H9 (cell line): ENCODE measurements around the gene ASXL1. TPM values are rescaled to one million over a fixed set of nuclear protein-coding genes. Genes with fewer than 3 reads are reported as not detected.

Source experiments
- DNase-seq: peaks from one replicate; pipeline ENCODE4 v3.0.0-alpha.2; 2017
- H2AFZ ChIP-seq: one replicate; pipeline ENCODE4 v1.6.1; 2013; ENCODE audit warnings: mild to moderate bottlenecking, low read length, control low read depth, moderate library complexity
- H2AK5ac ChIP-seq: 2 replicates; pipeline ENCODE4 v1.6.1; 2013; ENCODE audit warnings: low read length, control low read depth, mixed read lengths; ENCODE audit not compliant: insufficient read length
- H2BK120ac ChIP-seq: one replicate; pipeline ENCODE4 v1.6.1; 2013; ENCODE audit warnings: low read depth, mild to moderate bottlenecking, low read length, control low read depth, inconsistent platforms; ENCODE audit not compliant: poor library complexity, severe bottlenecking
- H2BK12ac ChIP-seq: 2 replicates; pipeline ENCODE4 v1.6.1; 2013; ENCODE audit warnings: low read length, control low read depth, mixed read lengths, low read depth; ENCODE audit not compliant: insufficient read length
- H2BK15ac ChIP-seq: 2 replicates; pipeline ENCODE4 v1.6.1; 2013; ENCODE audit warnings: low read depth, low read length, control low read depth
- H2BK20ac ChIP-seq: one replicate; pipeline ENCODE4 v1.6.1; 2013; ENCODE audit warnings: low read depth, mild to moderate bottlenecking, low read length, control low read depth, inconsistent platforms; ENCODE audit not compliant: poor library complexity, severe bottlenecking
- H2BK5ac ChIP-seq: 2 replicates; pipeline ENCODE4 v1.6.1; 2013; ENCODE audit warnings: low read length, control low read depth, mixed read lengths; ENCODE audit not compliant: insufficient read length
- H3K14ac ChIP-seq: 2 replicates; pipeline ENCODE4 v1.6.1; 2013; ENCODE audit warnings: low read length, control low read depth; ENCODE audit not compliant: insufficient read depth
- H3K18ac ChIP-seq: 2 replicates; pipeline ENCODE4 v1.6.1; 2013; ENCODE audit warnings: low read depth, mild to moderate bottlenecking, mixed read lengths, low read length, control low read depth; ENCODE audit not compliant: insufficient read length
- H3K23ac ChIP-seq: 2 replicates; pipeline ENCODE4 v1.6.1; 2013; ENCODE audit warnings: low read length, control low read depth, mixed read lengths, low read depth; ENCODE audit not compliant: insufficient read length
- H3K23me2 ChIP-seq: 2 replicates; pipeline ENCODE4 v1.6.1; 2013; ENCODE audit warnings: low read depth, mild to moderate bottlenecking, mixed read lengths, low read length, control low read depth; ENCODE audit not compliant: insufficient read length, poor library complexity, severe bottlenecking
- H3K27ac ChIP-seq: 2 replicates; pipeline ENCODE4 v1.5.1; 2013; ENCODE audit warnings: low read length, control low read depth, mixed read lengths, low read depth; ENCODE audit not compliant: insufficient read length
- H3K27me3 ChIP-seq: 2 replicates; pipeline ENCODE4 v1.6.1; 2013; ENCODE audit warnings: low read length, control low read depth, inconsistent platforms; ENCODE audit not compliant: insufficient read depth
- H3K4ac ChIP-seq: 2 replicates; pipeline ENCODE4 v1.6.1; 2013; ENCODE audit warnings: low read depth, mild to moderate bottlenecking, control low read depth, inconsistent platforms, low read length, moderate library complexity
- H3K4me1 ChIP-seq: 2 replicates; pipeline ENCODE4 v1.6.1; 2013; ENCODE audit warnings: low read length, control low read depth, inconsistent platforms; ENCODE audit not compliant: insufficient read depth
- H3K4me2 ChIP-seq: 2 replicates; pipeline ENCODE4 v1.6.1; 2013; ENCODE audit warnings: low read length, control low read depth, mixed read lengths; ENCODE audit not compliant: insufficient read length, insufficient read depth
- H3K56ac ChIP-seq: 2 replicates; pipeline ENCODE4 v1.6.1; 2013; ENCODE audit warnings: low read depth, mild to moderate bottlenecking, mixed read lengths, low read length, control low read depth; ENCODE audit not compliant: insufficient read length
- H3K79me1 ChIP-seq: 2 replicates; pipeline ENCODE4 v1.6.1; 2013; ENCODE audit warnings: low read depth, mild to moderate bottlenecking, moderate library complexity, low read length, control low read depth, inconsistent platforms; ENCODE audit not compliant: insufficient read depth, poor library complexity, severe bottlenecking
- H3K79me2 ChIP-seq: 2 replicates; pipeline ENCODE4 v1.6.1; 2013; ENCODE audit warnings: low read length, control low read depth, inconsistent platforms; ENCODE audit not compliant: insufficient read depth
- H3K9ac ChIP-seq: 2 replicates; pipeline ENCODE4 v1.6.1; 2013; ENCODE audit warnings: low read length, control low read depth, mixed read lengths; ENCODE audit not compliant: insufficient read length; ENCODE audit errors: extremely low read depth
- H3K9me3 ChIP-seq: one replicate; pipeline ENCODE4 v1.6.1; 2013; ENCODE audit warnings: low read depth, low read length, inconsistent platforms; ENCODE audit not compliant: control insufficient read depth
- H3T11ph ChIP-seq: one replicate; pipeline ENCODE4 v1.6.1; 2013; ENCODE audit warnings: mild to moderate bottlenecking, low read length, control low read depth, inconsistent platforms
- H4K20me1 ChIP-seq: one replicate; pipeline ENCODE4 v1.6.1; 2013; ENCODE audit not compliant: control insufficient read depth, insufficient read length, insufficient read depth
- H4K5ac ChIP-seq: 2 replicates; pipeline ENCODE4 v1.6.1; 2013; ENCODE audit warnings: low read depth, mild to moderate bottlenecking, mixed read lengths, low read length, control low read depth; ENCODE audit not compliant: insufficient read length
- H4K8ac ChIP-seq: replicated peaks from 2 replicates; pipeline ENCODE4 v1.6.1; 2013; ENCODE audit warnings: low read length, control low read depth, mixed read lengths, low read depth; ENCODE audit not compliant: insufficient read length
- H4K91ac ChIP-seq: 2 replicates; pipeline ENCODE4 v1.6.1; 2013; ENCODE audit warnings: low read depth, mild to moderate bottlenecking, moderate library complexity, mixed read lengths, low read length, control low read depth; ENCODE audit not compliant: insufficient read length
- H3K27ac Mint-ChIP-seq, 3 experiments: 2 replicates in 2 of 3; 3 replicates in 1 of 3; pipeline ENCODE4 v1.8.0; 2020 to 2021; ENCODE audit warnings: mixed read lengths in 3 of 3, mild to moderate bottlenecking in 1 of 3, moderate library complexity in 1 of 3
- H3K27me3 Mint-ChIP-seq: 2 replicates; pipeline ENCODE4 v1.8.0; 2021; ENCODE audit warnings: low read depth, mild to moderate bottlenecking, moderate library complexity, mixed read lengths
- H3K36me3 Mint-ChIP-seq, 3 experiments: 2 replicates in 2 of 3; 3 replicates in 1 of 3; pipeline ENCODE4 v1.8.0; 2020 to 2021; ENCODE audit warnings: low read depth in 3 of 3, mixed read lengths in 3 of 3; ENCODE audit not compliant: insufficient read depth in 1 of 3
- H3K4me1 Mint-ChIP-seq, 2 experiments: 2 replicates each; pipeline ENCODE4 v1.8.0; 2020; ENCODE audit warnings: mixed read lengths in 2 of 2
- H3K4me3 Mint-ChIP-seq, 2 experiments: 2 replicates in 1 of 2; 3 replicates in 1 of 2; pipeline ENCODE4 v1.8.0; 2020 to 2021; ENCODE audit warnings: mild to moderate bottlenecking in 2 of 2, mixed read lengths in 2 of 2, moderate library complexity in 1 of 2
- H3K9me3 Mint-ChIP-seq, 2 experiments: 2 replicates in 1 of 2; 3 replicates in 1 of 2; pipeline ENCODE4 v1.8.0; 2020; ENCODE audit warnings: mild to moderate bottlenecking in 2 of 2, mixed read lengths in 2 of 2, moderate library complexity in 1 of 2
- CTCF ChIP-seq: fragments of 200-600 bp; sonication (generic); conservative IDR thresholded peaks from 3 replicates; pipeline ENCODE4 v1.8.0; 2021; ENCODE audit warnings: antibody characterized with exemption, mild to moderate bottlenecking
- WGBS: extraction: QIAGEN DNeasy Blood & Tissue Kit; methylation state at CpG from one replicate; pipeline ENCODE4 v1.1.7; 2013; ENCODE audit warnings: missing lambda C conversion rate, low lambda C conversion rate, mixed read lengths; ENCODE audit not compliant: insufficient read length; ENCODE audit errors: extremely low coverage; 5-methylcytosine and 5-hydroxymethylcytosine counted together
- total RNA-seq: library from RNA; stranded (reverse); gene quantifications from 2 replicates; pipeline ENCODE4 v1.2.1, GENCODE V29; 2021

Gene ASXL1
- total RNA-seq, 1 experiment from 2014 or later, result 39.5 TPM

DNA sequence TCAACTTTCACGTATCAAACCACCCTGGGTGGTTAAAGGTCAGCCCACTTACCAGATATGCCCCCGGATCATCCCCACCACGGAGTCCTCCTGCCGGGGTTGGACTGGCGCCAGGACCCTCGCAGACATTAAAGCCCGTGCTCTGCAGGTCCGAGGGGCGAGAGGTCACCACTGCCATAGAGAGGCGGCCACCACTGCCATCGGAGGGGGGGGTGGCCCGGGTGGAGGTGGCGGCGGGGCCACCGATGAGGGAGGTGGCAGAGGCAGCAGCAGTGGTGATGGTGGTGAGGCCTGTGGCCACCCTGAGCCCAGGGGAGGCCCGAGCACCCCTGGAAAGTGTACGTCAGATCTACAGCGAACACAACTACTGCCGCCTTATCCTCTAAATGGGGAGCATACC, 76.3 kb downstream of the ASXL1 start:
- Histone ChIP-seq H3K9ac (no peak overlapping the region), H4K5ac (no peak overlapping the region), H2BK20ac (no peak overlapping the region), H3K23ac (no peak overlapping the region), H3K14ac (no peak overlapping the region), H3K18ac (no peak overlapping the region), H2AK5ac (no peak overlapping the region), H4K20me1 (no peaks in the 10 kb centered on the region), H4K91ac (no peak overlapping the region), H2BK120ac (no peak overlapping the region), H3K79me1 (no peaks in the 10 kb centered on the region), H2BK5ac (no peak overlapping the region), H3T11ph (no peak overlapping the region), H3K4ac (no peak overlapping the region), H2BK12ac (no peak overlapping the region), H2AFZ (no peak overlapping the region), H3K9me3 (no peaks in the 10 kb centered on the region), H3K23me2 (no peaks in the 10 kb centered on the region), H3K79me2 (no peaks in the 10 kb centered on the region), H2BK15ac (no peak overlapping the region), H4K8ac (no peak overlapping the region), H3K4me2 (no peak overlapping the region), H3K27me3 (no peaks in the 10 kb centered on the region), H3K56ac (no peak overlapping the region), H3K27ac (no peak overlapping the region), H3K4me1 (no peaks in the 10 kb centered on the region)
- Mint-ChIP-seq H3K27ac (no peak overlapping the region), H3K4me1 (peaks cover 0 to 3% of the 10 kb centered on the region in 2 experiments; a peak in 1 of 4 replicates), H3K9me3 (no peaks in the 10 kb centered on the region), H3K27me3 (no peaks in the 10 kb centered on the region), H3K36me3 (peaks cover 10 to 50% (median 34%) of the 10 kb centered on the region in 3 experiments; a peak in 5 of 7 replicates), H3K4me3 (no peak overlapping the region)
- TF ChIP-seq CTCF, result no peak
- WGBS, result no CpG with 5 or more reads among the region's 19 CpGs
- no peak for DNase-seq
